Measurements from ENCODE around the gene ZNF134. TPM values are rescaled to one million over a fixed set of nuclear protein-coding genes. Genes with fewer than 3 reads are reported as not detected.

The ZNF134 gene
- total RNA-seq, 6 experiments from 2014 or later, result 13.5 to 14.6 (median 14.3) TPM

GRCh38 chr19:57578487-57579205 is 35.4 kb upstream of the ZNF134 start, which contains the start of gene ZNF416:
TSS of gene ZNF416 (minus strand) at chr19:57578911. CDS start at chr19:57578704, 207 bp downstream.
- H3K27me3 Mint-ChIP-seq (ENCODE audit: insufficient read depth), result peaks cover 4% of the 10 kb centered on the region
- peak; percentile 97 for DNase-seq
- H3K4me1 Mint-ChIP-seq (ENCODE audit: low read depth), result peaks cover 11% of the 10 kb centered on the region
- peak within 1 kb of the TSS; percentile 52 for H3K27ac Mint-ChIP-seq
- H3K4me3 Mint-ChIP-seq, result peak within 1 kb of the TSS; percentile 89
- H3K9me3 Mint-ChIP-seq, result peaks cover 56% of the 10 kb centered on the region
- TF ChIP-seq CTCF (IDR thresholded peaks at IDR 0.05), result peak; percentile 41; the same call in 1 of the 2 replicates
- H3K36me3 Mint-ChIP-seq (ENCODE audit: low read depth), result peaks cover 47% of the 10 kb centered on the region

GRCh38 chr19:57583104-57583520 is 30.9 kb upstream of the ZNF134 start:
- Mint-ChIP-seq H3K27ac (no peak overlapping the region), H3K4me1 (ENCODE audit: low read depth) (peaks cover 32% of the 10 kb centered on the region), H3K27me3 (ENCODE audit: insufficient read depth) (peaks cover 4% of the 10 kb centered on the region; the same call in 1 of the 2 replicates), H3K36me3 (ENCODE audit: low read depth) (peaks cover 22% of the 10 kb centered on the region), H3K4me3 (no peak overlapping the region), H3K9me3 (peaks cover 38% of the 10 kb centered on the region)
- TF ChIP-seq CTCF (IDR thresholded peaks at IDR 0.05), result no peak
- DNase-seq, result no peak

GRCh38 chr19:57583521-57584416 is 30.3 kb upstream of the ZNF134 start, which contains the start of gene ZIK1:
TSS of gene ZIK1 (plus strand) at chr19:57584145. CDS start at chr19:57584357, 212 bp downstream.
- peak within 1 kb of the TSS; percentile 73 for H3K27ac Mint-ChIP-seq
- DNase-seq, result peak; percentile 79
- peak within 1 kb of the TSS; percentile 91 for H3K4me3 Mint-ChIP-seq
- TF ChIP-seq CTCF (IDR thresholded peaks at IDR 0.05), result no peak; the same call in 1 of the 2 replicates
- peaks cover 4% of the 10 kb centered on the region; the same call in 1 of the 2 replicates for H3K27me3 Mint-ChIP-seq (ENCODE audit: insufficient read depth)
- H3K9me3 Mint-ChIP-seq, result peaks cover 37% of the 10 kb centered on the region
- peaks cover 23% of the 10 kb centered on the region for H3K36me3 Mint-ChIP-seq (ENCODE audit: low read depth)
- peaks cover 30% of the 10 kb centered on the region for H3K4me1 Mint-ChIP-seq (ENCODE audit: low read depth)

GRCh38 chr19:57587529-57587928 is 26.5 kb upstream of the ZNF134 start:
- H3K4me3 Mint-ChIP-seq, result no peak overlapping the region; the same call in 1 of the 2 replicates
- TF ChIP-seq CTCF (IDR thresholded peaks at IDR 0.05), result no peak
- peaks cover 55% of the 10 kb centered on the region for H3K36me3 Mint-ChIP-seq (ENCODE audit: low read depth)
- H3K9me3 Mint-ChIP-seq, result peaks cover 62% of the 10 kb centered on the region
- peaks cover 2% of the 10 kb centered on the region; the same call in 1 of the 2 replicates for H3K27me3 Mint-ChIP-seq (ENCODE audit: insufficient read depth)
- DNase-seq, result peak; percentile 93
- peaks cover 30% of the 10 kb centered on the region for H3K4me1 Mint-ChIP-seq (ENCODE audit: low read depth)
- H3K27ac Mint-ChIP-seq, result peak overlapping the region; percentile 63

GRCh38 chr19:57599377-57599760 is 14.7 kb upstream of the ZNF134 start:
- DNase-seq, result no peak
- peaks cover 14% of the 10 kb centered on the region for H3K4me1 Mint-ChIP-seq (ENCODE audit: low read depth)
- peaks cover 35% of the 10 kb centered on the region for H3K36me3 Mint-ChIP-seq (ENCODE audit: low read depth)
- H3K27ac Mint-ChIP-seq, result peak overlapping the region; percentile 9; the same call in 1 of the 2 replicates
- no peak for TF ChIP-seq CTCF (IDR thresholded peaks at IDR 0.05)
- H3K4me3 Mint-ChIP-seq, result peak overlapping the region; percentile 83
- no peaks in the 10 kb centered on the region; the same call in 1 of the 2 replicates for H3K9me3 Mint-ChIP-seq
- no peaks in the 10 kb centered on the region for H3K27me3 Mint-ChIP-seq (ENCODE audit: insufficient read depth)
